K562 (cell line): ENCODE measurements around the gene COA6. TPM values are rescaled to one million over a fixed set of nuclear protein-coding genes. Genes with fewer than 3 reads are reported as not detected.
A peak's percentile ranks its signal among the peaks of the same experiment; 100 is the strongest.

Experiments
- CC2D1A ChIP-seq: fragments of 450-650 bp; IDR thresholded peaks from 2 replicates; pipeline ENCODE4 v1.6.1; 2017; ENCODE audit warnings: mild to moderate bottlenecking
- ESRRA ChIP-seq: fragments of 450-650 bp; IDR thresholded peaks from 2 replicates; pipeline ENCODE4 v1.6.1; 2014; ENCODE audit warnings: low read depth, mild to moderate bottlenecking, moderate library complexity, borderline replicate concordance
- JUND ChIP-seq, 2 experiments: IDR thresholded peaks; 2 replicates in 1 of 2; 3 replicates in 1 of 2; pipeline ENCODE4 v1.6.1; 2011; ENCODE audit warnings: borderline replicate concordance in 2 of 2, low read depth in 2 of 2, low read length in 2 of 2, improper control_type of control experiment in 1 of 2, missing biosample characterization in 1 of 2, missing genetic modification characterization in 1 of 2, missing genetic modification reagents in 1 of 2
- KDM1A ChIP-seq, 2 experiments: fragments of 450-650 bp; IDR thresholded peaks; 2 replicates each; pipeline ENCODE4 v1.6.1; 2016; ENCODE audit warnings: mild to moderate bottlenecking in 2 of 2
- NBN ChIP-seq: fragments of 450-650 bp; IDR thresholded peaks from 2 replicates; pipeline ENCODE4 v1.6.1; 2016; ENCODE audit warnings: low read depth, mild to moderate bottlenecking
- SRF ChIP-seq, 2 experiments: fragments of 250-450, 450-650 bp in 1 of 2; sonication (Bioruptor Pico) in 1 of 2; sonication (generic) in 1 of 2; formaldehyde crosslinking; IDR thresholded peaks; 2 replicates each; pipeline versions ENCODE4 v1.5.0 to v1.5.1; 2020 to 2022; ENCODE audit warnings: mild to moderate bottlenecking in 1 of 2, missing genetic modification reagents in 1 of 2
- STAT5A ChIP-seq: IDR thresholded peaks from 2 replicates; pipeline ENCODE4 v1.6.1; 2012; ENCODE audit warnings: low read length, inconsistent platforms, borderline replicate concordance
- TBL1XR1 ChIP-seq, 2 experiments: IDR thresholded peaks; 2 replicates each; pipeline ENCODE4 v1.6.1; 2012; ENCODE audit warnings: improper control_type of control experiment in 2 of 2, low read length in 2 of 2, mild to moderate bottlenecking in 1 of 2
- ZKSCAN1 ChIP-seq: fragments of 150-350 bp; IDR thresholded peaks from 2 replicates; pipeline ENCODE4 v1.6.1; 2016; ENCODE audit warnings: low read depth, low read length
- ZNF212 ChIP-seq: fragments of 450-650 bp; formaldehyde crosslinking; IDR thresholded peaks from 2 replicates; pipeline ENCODE4 v1.4.0; 2020; ENCODE audit warnings: mild to moderate bottlenecking
- ZNF592 ChIP-seq: fragments of 450-650 bp; IDR thresholded peaks from 2 replicates; pipeline ENCODE4 v1.6.1; 2017; ENCODE audit warnings: antibody characterized with exemption, mild to moderate bottlenecking
- ZNF668 ChIP-seq: fragments of 250-450 bp; sonication (Bioruptor Pico); IDR thresholded peaks from 2 replicates; pipeline ENCODE4 v1.8.0; 2022; ENCODE audit warnings: mild to moderate bottlenecking, inconsistent platforms
- ZNF766 ChIP-seq: fragments of 200-800 bp; sonication (Bioruptor generic); conservative IDR thresholded peaks from 2 replicates; pipeline ENCODE4 v1.6.1; 2016; ENCODE audit warnings: missing genetic modification characterization, missing compliant biosample characterization
- polyA plus RNA-seq, 8 experiments: library from polyadenylated mRNA; depleted of rRNA in 4 of 8; stranded (reverse) in 5 of 8; unstranded in 3 of 8; fragments of >200 nt; fragmentation: Nextera tagmentation in 2 of 8; fragmentation: Illumina TruSeq in 1 of 8; extraction: Ambion mirVana in 2 of 8; extraction: Trizol in 1 of 8; gene quantifications; 2 replicates each; pipeline versions ENCODE4 v1.2.1 to v1.2.3, GENCODE V29; 2011 to 2014; ENCODE audit warnings: inconsistent platforms in 1 of 8, missing spikeins in 1 of 8
- total RNA-seq, 7 experiments: library from RNA; depleted of rRNA in 6 of 7; stranded (reverse); fragments of >200 nt in 6 of 7; fragmentation: Illumina TruSeq in 2 of 7; extraction: Trizol in 2 of 7; gene quantifications; 2 replicates each; pipeline versions ENCODE4 v1.2.1 to v1.2.3, GENCODE V29; 2011 to 2021; ENCODE audit warnings: low replicate concordance in 1 of 7
- TF ChIP-seq, protein P1 (sequence below): fragments of 450-650 bp; IDR thresholded peaks from 2 replicates; pipeline ENCODE4 v1.6.1; 2016; ENCODE audit warnings: low read depth

COA6 gene
- total and polyA plus RNA-seq, 9 of the 15 experiments (the other 6 are each of a cell fraction or from before 2014, with no cell fraction given), result 77.7 to 187 (median 134) TPM

GRCh38 chr1:234373064-234373958 is at the start of gene COA6 (continued):
- no peak; a peak in 2 of 4 replicates for TF ChIP-seq TBL1XR1 (IDR thresholded peaks at IDR 0.05; ENCODE audit: low read length in 2 of 2)
- TF ChIP-seq KDM1A (IDR thresholded peaks at IDR 0.05), result peak in 1 of 2 experiments; percentile 45; a peak in 1 of 4 replicates
- peak; percentile 92 for TF ChIP-seq NBN
- no peak for TF ChIP-seq ZKSCAN1
- TF ChIP-seq CC2D1A, result no peak; the same call in none of the 2 replicates
- TF ChIP-seq ZNF668 (CRISPR knock-in tag), result 0 out of 2 replicates have a peak, but pooled peaks have one; percentile 8
- TF ChIP-seq, protein P1, sequence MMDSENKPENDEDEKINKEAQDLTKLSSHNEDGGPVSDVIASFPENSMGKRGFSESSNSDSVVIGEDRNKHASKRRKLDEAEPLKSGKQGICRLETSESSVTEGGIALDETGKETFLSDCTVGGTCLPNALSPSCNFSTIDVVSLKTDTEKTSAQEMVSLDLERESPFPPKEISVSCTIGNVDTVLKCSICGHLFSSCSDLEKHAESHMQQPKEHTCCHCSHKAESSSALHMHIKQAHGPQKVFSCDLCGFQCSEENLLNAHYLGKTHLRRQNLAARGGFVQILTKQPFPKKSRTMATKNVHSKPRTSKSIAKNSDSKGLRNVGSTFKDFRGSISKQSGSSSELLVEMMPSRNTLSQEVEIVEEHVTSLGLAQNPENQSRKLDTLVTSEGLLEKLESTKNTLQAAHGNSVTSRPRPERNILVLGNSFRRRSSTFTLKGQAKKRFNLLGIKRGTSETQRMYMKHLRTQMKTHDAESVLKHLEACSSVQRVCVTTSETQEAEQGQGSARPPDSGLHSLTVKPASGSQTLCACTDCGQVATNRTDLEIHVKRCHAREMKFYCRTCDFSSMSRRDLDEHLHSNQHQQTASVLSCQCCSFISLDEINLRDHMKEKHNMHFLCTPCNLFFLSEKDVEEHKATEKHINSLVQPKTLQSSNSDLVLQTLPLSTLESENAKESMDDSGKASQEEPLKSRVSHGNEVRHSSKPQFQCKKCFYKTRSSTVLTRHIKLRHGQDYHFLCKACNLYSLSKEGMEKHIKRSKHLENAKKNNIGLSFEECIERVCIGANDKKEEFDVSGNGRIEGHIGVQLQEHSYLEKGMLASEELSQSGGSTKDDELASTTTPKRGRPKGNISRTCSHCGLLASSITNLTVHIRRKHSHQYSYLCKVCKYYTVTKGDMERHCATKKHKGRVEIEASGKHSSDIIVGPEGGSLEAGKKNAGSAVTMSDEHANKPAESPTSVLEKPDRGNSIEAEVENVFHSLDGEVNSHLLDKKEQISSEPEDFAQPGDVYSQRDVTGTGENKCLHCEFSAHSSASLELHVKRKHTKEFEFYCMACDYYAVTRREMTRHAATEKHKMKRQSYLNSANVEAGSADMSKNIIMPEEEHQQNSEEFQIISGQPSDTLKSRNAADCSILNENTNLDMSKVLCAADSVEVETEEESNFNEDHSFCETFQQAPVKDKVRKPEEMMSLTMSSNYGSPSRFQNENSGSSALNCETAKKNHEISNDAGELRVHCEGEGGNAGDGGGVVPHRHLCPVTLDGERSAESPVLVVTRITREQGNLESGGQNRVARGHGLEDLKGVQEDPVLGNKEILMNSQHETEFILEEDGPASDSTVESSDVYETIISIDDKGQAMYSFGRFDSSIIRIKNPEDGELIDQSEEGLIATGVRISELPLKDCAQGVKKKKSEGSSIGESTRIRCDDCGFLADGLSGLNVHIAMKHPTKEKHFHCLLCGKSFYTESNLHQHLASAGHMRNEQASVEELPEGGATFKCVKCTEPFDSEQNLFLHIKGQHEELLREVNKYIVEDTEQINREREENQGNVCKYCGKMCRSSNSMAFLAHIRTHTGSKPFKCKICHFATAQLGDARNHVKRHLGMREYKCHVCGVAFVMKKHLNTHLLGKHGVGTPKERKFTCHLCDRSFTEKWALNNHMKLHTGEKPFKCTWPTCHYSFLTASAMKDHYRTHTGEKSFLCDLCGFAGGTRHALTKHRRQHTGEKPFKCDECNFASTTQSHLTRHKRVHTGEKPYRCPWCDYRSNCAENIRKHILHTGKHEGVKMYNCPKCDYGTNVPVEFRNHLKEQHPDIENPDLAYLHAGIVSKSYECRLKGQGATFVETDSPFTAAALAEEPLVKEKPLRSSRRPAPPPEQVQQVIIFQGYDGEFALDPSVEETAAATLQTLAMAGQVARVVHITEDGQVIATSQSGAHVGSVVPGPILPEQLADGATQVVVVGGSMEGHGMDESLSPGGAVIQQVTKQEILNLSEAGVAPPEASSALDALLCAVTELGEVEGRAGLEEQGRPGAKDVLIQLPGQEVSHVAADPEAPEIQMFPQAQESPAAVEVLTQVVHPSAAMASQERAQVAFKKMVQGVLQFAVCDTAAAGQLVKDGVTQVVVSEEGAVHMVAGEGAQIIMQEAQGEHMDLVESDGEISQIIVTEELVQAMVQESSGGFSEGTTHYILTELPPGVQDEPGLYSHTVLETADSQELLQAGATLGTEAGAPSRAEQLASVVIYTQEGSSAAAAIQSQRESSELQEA, result peak; percentile 99
- peak; percentile 100 for TF ChIP-seq ESRRA
- peak; percentile 52; the same call in 1 of the 2 replicates for TF ChIP-seq STAT5A
- TF ChIP-seq JUND (IDR thresholded peaks at IDR 0.05; ENCODE audit: borderline replicate concordance, low read depth, low read length), result peak; percentile 69
- TF ChIP-seq JUND (tag; IDR thresholded peaks at IDR 0.05; ENCODE audit: borderline replicate concordance, low read depth, low read length), result no peak; the same call in 1 of the 3 replicates
- TF ChIP-seq SRF (CRISPR knock-in tag; IDR thresholded peaks at IDR 0.05), result peak; percentile 28 to 54; a peak in 2 of 4 replicates
- TF ChIP-seq ZNF592, result peak; percentile 46; the same call in 1 of the 2 replicates
- peak; percentile 68; the same call in 1 of the 2 replicates for TF ChIP-seq ZNF766 (CRISPR knock-in tag)
- no peak; the same call in 1 of the 2 replicates for TF ChIP-seq ZNF212 (CRISPR knock-in tag)
